Measurements from ENCODE around the gene ZSCAN18.

The ZSCAN18 gene

DNA sequence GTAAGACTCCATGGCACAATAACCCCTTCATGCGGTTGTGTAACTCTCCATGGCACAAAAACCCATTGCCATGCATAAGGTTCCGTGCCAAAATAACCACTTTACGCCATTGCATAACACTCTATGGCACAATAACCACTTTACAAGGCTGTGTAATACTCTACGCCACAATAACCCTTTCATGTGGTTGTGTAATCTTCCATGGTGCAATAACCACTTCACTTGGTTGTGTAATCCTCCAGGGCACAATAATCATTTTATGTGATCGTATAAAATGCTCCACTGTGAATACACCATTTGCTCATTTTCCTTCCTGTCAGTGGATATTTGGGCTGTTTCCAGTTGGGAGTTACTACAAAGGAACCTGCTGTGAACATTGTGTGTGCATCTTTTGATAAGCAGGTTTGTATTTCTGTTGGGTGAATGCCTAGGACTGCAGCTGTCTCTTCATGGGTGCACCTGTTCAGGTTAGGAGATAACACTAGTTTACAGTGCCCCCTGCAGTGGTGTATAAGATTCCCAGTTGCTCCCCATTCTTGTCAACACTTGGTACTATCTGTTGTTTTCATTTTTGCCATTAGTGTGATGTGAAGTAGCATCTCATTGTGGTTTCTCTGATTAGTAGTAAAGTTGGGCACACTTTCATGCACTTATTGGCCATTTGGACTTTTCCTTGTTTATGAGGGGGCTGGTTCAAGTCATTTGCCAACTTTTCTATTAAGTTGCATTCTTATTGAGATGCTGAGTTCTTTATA lies 21.1 kb upstream of the ZSCAN18 start:
- FAIRE-seq (no peak), DNase-seq (ENCODE audit: insufficient read length, low spot score) (no peak)
- TF ChIP-seq, protein P1, sequence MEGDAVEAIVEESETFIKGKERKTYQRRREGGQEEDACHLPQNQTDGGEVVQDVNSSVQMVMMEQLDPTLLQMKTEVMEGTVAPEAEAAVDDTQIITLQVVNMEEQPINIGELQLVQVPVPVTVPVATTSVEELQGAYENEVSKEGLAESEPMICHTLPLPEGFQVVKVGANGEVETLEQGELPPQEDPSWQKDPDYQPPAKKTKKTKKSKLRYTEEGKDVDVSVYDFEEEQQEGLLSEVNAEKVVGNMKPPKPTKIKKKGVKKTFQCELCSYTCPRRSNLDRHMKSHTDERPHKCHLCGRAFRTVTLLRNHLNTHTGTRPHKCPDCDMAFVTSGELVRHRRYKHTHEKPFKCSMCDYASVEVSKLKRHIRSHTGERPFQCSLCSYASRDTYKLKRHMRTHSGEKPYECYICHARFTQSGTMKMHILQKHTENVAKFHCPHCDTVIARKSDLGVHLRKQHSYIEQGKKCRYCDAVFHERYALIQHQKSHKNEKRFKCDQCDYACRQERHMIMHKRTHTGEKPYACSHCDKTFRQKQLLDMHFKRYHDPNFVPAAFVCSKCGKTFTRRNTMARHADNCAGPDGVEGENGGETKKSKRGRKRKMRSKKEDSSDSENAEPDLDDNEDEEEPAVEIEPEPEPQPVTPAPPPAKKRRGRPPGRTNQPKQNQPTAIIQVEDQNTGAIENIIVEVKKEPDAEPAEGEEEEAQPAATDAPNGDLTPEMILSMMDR (IDR thresholded peaks at IDR 0.05; ENCODE audit: insufficient read depth, missing control alignments) = no peak

DNA sequence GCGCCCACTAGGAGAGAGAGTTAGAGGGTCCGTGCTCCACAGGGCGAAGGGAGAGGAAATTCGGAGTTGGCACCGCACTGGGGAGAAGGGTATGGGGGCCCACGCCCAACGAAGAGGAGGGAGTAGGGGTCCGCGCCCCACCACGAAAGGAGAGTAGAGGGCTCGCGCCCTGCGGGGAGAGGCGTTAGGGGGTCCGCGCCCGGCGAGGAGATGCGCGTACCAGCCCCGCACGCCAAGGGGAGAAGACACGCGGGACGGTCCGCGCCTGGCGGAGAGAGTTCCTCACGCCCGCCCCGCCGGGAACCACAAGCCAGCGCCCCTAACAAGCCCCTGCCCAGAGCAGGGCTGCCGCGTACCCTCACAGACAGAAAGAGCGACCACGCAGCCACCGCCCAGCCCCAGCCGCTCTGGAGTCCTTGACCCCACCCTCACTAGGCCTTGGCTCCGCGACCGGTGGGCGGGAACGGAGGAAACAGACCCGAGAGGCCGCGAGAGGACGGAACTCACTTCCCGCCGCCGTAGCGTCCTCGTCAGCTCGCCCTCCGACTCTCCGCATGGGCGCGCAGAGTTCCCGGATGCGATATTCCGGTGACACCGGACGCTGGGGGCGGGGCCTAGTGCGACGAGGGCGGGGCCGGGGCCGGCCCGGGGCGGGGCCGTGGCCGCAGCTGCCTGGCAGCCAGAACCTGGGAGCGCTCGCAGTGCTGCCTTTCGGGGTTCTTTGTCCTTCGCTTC lies 20.0 kb upstream of the ZSCAN18 start:
- DNase-seq (ENCODE audit: insufficient read length, low spot score) (no peak), FAIRE-seq (no peak)
- TF ChIP-seq, protein P1 (IDR thresholded peaks at IDR 0.05; ENCODE audit: insufficient read depth, missing control alignments) = no peak

DNA sequence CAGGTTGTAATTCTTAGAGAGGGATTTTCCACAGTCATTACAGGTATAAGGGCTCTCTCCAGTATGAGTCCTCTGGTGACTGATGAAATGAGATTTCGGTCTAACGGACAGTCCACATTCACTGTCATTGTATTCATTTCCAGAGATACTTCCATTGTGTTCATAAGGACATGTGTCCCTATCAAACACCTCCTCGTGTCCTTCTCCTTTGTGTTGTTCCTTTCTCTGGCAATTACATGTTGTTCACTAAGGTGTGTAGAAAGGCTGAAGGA lies 10.5 kb upstream of the ZSCAN18 start:
- TF ChIP-seq, protein P1 (IDR thresholded peaks at IDR 0.05; ENCODE audit: insufficient read depth, missing control alignments) = no peak
- FAIRE-seq (no peak), DNase-seq (ENCODE audit: insufficient read length, low spot score) (no peak)

DNA sequence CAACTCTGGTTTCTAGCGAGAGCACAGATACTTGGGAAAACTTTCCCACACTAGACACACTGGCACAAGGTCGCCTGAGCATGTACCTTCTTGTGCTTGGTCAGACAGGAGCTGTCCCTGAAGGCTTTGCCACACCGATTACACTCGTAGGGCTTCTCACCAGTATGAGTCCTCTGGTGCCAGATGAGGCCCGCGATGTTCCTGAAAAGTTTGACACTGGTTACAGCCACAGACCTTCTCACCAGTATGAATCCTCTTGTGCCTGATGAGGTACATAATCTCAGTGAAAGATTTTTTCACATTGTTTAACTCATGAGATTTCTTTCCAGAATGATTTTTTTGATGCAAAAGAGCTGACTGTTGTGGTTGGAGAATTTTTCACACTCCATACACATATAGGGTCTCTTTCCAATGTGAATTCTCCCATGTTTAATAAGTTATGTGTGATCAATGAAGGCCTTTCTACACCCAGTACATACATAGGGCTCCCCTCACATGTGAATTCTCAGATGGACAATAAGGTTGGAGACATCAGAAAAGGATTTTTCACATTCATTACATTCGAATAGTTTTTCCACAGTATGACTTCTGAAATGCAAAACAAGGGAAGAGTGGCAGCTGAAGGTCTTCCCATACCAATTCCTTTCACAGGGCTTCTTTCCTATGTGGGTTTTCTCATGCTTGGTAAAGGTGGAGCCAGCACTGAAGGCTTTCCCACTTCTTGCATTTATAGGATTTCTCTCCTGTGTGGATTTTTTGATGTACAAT lies 9.9 kb upstream of the ZSCAN18 start:
- DNase-seq (ENCODE audit: insufficient read length, low spot score) (no peak), FAIRE-seq (no peak)
- TF ChIP-seq, protein P1 (IDR thresholded peaks at IDR 0.05; ENCODE audit: insufficient read depth, missing control alignments) = no peak

DNA sequence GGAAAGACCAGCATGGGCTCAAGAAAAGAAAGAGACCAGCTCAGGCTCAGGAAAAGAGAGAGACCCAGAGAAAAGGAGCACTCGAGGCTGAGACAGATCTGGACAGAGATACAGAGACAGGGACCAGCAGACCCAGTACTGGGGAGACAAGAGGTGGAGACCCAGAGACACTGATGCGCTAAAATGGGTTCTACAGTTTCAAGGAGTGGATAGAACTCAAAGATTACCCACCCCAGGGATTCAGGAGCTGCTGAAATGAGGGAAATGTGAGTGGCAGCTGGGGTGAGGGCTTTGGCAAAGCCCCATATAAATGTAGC lies 609 bp upstream of the ZSCAN18 start:
- TF ChIP-seq, protein P1 (IDR thresholded peaks at IDR 0.05; ENCODE audit: insufficient read depth, missing control alignments) = no peak
- DNase-seq (ENCODE audit: insufficient read length, low spot score) (no peak), FAIRE-seq (no peak)

DNA sequence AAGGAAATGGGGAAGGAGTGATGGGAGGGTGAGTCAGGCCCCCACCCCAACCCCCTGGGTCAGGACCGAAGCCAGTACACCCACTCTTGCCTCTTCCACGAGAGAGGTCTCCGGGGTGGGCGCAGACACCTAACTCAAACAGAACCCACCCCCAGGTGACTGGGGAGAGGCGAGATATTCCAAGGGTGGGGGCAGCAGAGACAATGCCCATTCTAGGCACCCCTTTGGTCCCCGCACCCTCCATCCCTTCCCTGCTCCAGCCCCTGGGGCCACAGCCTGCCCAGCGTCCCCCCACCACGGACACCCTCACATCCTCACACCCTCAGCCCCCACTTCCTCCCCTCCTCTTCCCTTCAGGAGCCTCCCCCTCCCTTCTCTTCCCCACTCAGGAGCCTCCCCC lies 682 bp downstream of the ZSCAN18 start:
- no peak for DNase-seq (ENCODE audit: insufficient read length, low spot score)
- FAIRE-seq = no peak
- TF ChIP-seq, protein P1 (IDR thresholded peaks at IDR 0.05; ENCODE audit: insufficient read depth, missing control alignments) = no peak
